IMR-90 (cell line): Measurements from ENCODE around the gene CLEC4M. TPM values are rescaled to one million over a fixed set of nuclear protein-coding genes. Genes with fewer than 3 reads are reported as not detected.

Source experiments
- ATAC-seq: fragments of 200-7000 bp; cut with Tn5 transposase; 2 replicates; pipeline ENCODE4 v1.9.1; 2020; ENCODE audit warnings: low read depth, mild to moderate bottlenecking, moderate library complexity
- BruUV-seq: library from RNA; stranded (reverse); fragments of 400-500 nt; replicated peaks from 2 replicates; lab custom pipeline; 2021; lab: Mats Ljungman, UMichigan
- CTCF ChIA-PET: fragments of 300-600 bp; formaldehyde crosslinking; extraction: SDS; loops from one replicate; lab custom pipeline; 2021; ENCODE audit warnings: antibody characterized with exemption; lab: Yijun Ruan, JAX
- POLR2A ChIA-PET: fragments of 300-600 bp; sonication (Branson Sonifier 250); formaldehyde crosslinking; loops from one replicate; lab custom pipeline; 2022; ENCODE audit warnings: antibody characterized with exemption; ENCODE audit not compliant: unreplicated experiment; lab: Charles Lee
- DNase-seq: peaks from one replicate; pipeline ENCODE4 v3.0.0; 2013
- H2AFZ ChIP-seq: replicated peaks from 2 replicates; pipeline ENCODE3; 2013; ENCODE audit warnings: low read length, mild to moderate bottlenecking; ENCODE audit not compliant: poor library complexity
- H2AK5ac ChIP-seq: 2 replicates; pipeline ENCODE4 v1.6.1; 2013; ENCODE audit warnings: low read depth, low read length, inconsistent platforms
- H2AK9ac ChIP-seq: replicated peaks from 2 replicates; pipeline ENCODE3; 2013; ENCODE audit warnings: mild to moderate bottlenecking, low read depth, low read length, moderate library complexity; ENCODE audit not compliant: poor library complexity
- H2BK120ac ChIP-seq: 2 replicates; pipeline ENCODE4 v1.6.1; 2013; ENCODE audit warnings: low read depth, low read length, inconsistent platforms
- H2BK15ac ChIP-seq: 3 replicates; pipeline ENCODE4 v1.6.1; 2013; ENCODE audit warnings: low read depth, low read length, inconsistent platforms
- H2BK20ac ChIP-seq: 2 replicates; pipeline ENCODE4 v1.6.1; 2013; ENCODE audit warnings: low read depth, mild to moderate bottlenecking, inconsistent platforms, low read length, moderate library complexity
- H2BK5ac ChIP-seq: 2 replicates; pipeline ENCODE4 v1.6.1; 2013; ENCODE audit warnings: mild to moderate bottlenecking, low read depth, low read length, inconsistent platforms; ENCODE audit not compliant: poor library complexity, severe bottlenecking
- H3K14ac ChIP-seq: replicated peaks from 2 replicates; pipeline ENCODE4 v1.6.1; 2013; ENCODE audit warnings: low read depth, low read length, inconsistent platforms
- H3K18ac ChIP-seq: 2 replicates; pipeline ENCODE4 v1.6.1; 2013; ENCODE audit warnings: low read depth, low read length, control low read depth
- H3K23ac ChIP-seq: 2 replicates; pipeline ENCODE4 v1.6.1; 2013; ENCODE audit warnings: low read depth, low read length, inconsistent platforms
- H3K27ac ChIP-seq: 2 replicates; pipeline ENCODE4 v1.5.1; 2013; ENCODE audit warnings: mild to moderate bottlenecking, control low read depth, low read length; ENCODE audit not compliant: insufficient read depth
- H3K27me3 ChIP-seq: 2 replicates; pipeline ENCODE4 v1.6.1; 2013; ENCODE audit warnings: low read length; ENCODE audit not compliant: control insufficient read depth, insufficient read depth
- H3K36me3 ChIP-seq: 2 replicates; pipeline ENCODE4 v1.6.1; 2013; ENCODE audit warnings: low read length, mixed read lengths; ENCODE audit not compliant: control insufficient read depth, insufficient read depth
- H3K4ac ChIP-seq: 2 replicates; pipeline ENCODE4 v1.6.1; 2013; ENCODE audit warnings: low read depth, low read length, inconsistent platforms
- H3K4me1 ChIP-seq: 2 replicates; pipeline ENCODE4 v1.6.1; 2013; ENCODE audit warnings: low read length, mixed read lengths; ENCODE audit not compliant: control insufficient read depth, insufficient read depth
- H3K4me2 ChIP-seq: 2 replicates; pipeline ENCODE4 v1.6.1; 2013; ENCODE audit warnings: low read depth, mild to moderate bottlenecking, control low read depth, low read length, moderate library complexity
- H3K4me3 ChIP-seq: 2 replicates; pipeline ENCODE4 v1.5.1; 2013; ENCODE audit warnings: low read depth, mild to moderate bottlenecking, control low read depth, low read length, moderate library complexity; ENCODE audit not compliant: insufficient read depth
- H3K56ac ChIP-seq: 2 replicates; pipeline ENCODE4 v1.6.1; 2013; ENCODE audit warnings: low read length, inconsistent platforms; ENCODE audit not compliant: insufficient read depth; ENCODE audit errors: extremely low read depth
- H3K79me1 ChIP-seq, 2 experiments: 2 replicates each; pipeline ENCODE4 v1.6.1; 2013; ENCODE audit warnings: low read length in 2 of 2, inconsistent platforms in 1 of 2, low read depth in 1 of 2
- H3K9ac ChIP-seq: 2 replicates; pipeline ENCODE4 v1.6.1; 2013; ENCODE audit warnings: low read depth, low read length, control low read depth
- H3K9me1 ChIP-seq: 2 replicates; pipeline ENCODE4 v1.6.1; 2013; ENCODE audit warnings: low read length, inconsistent platforms; ENCODE audit not compliant: insufficient read depth
- H3K9me3 ChIP-seq: 2 replicates; pipeline ENCODE4 v1.6.1; 2013; ENCODE audit warnings: low read length; ENCODE audit not compliant: control insufficient read depth, insufficient read depth
- H4K20me1 ChIP-seq: 2 replicates; pipeline ENCODE4 v1.6.1; 2013; ENCODE audit warnings: low read length, inconsistent platforms; ENCODE audit not compliant: insufficient read depth
- H4K5ac ChIP-seq: 2 replicates; pipeline ENCODE4 v1.6.1; 2013; ENCODE audit warnings: mild to moderate bottlenecking, low read depth, low read length, control low read depth
- H4K8ac ChIP-seq, 2 experiments: 2 replicates each; pipeline ENCODE4 v1.6.1; 2013; ENCODE audit warnings: low read depth in 2 of 2, low read length in 2 of 2, control low read depth in 1 of 2, inconsistent platforms in 1 of 2
- H4K91ac ChIP-seq: 2 replicates; pipeline ENCODE4 v1.6.1; 2013; ENCODE audit warnings: low read depth, low read length, inconsistent platforms; ENCODE audit not compliant: insufficient read depth
- CTCF ChIP-seq: conservative IDR thresholded peaks from 2 replicates; pipeline ENCODE4 v1.5.1; 2012; ENCODE audit warnings: mild to moderate bottlenecking, low read depth, low read length, improper control_type of control experiment
- MAZ ChIP-seq: IDR thresholded peaks from 2 replicates; pipeline ENCODE4 v1.6.1; 2012; ENCODE audit warnings: low read depth, mild to moderate bottlenecking, low read length, improper control_type of control experiment, moderate library complexity, borderline replicate concordance
- POLR2A ChIP-seq: IDR thresholded peaks from 2 replicates; pipeline ENCODE4 v1.6.1; 2012; ENCODE audit warnings: mild to moderate bottlenecking, low read depth, low read length
- RFX5 ChIP-seq: IDR thresholded peaks from 2 replicates; pipeline ENCODE4 v1.8.0; 2012; ENCODE audit warnings: low read depth, mild to moderate bottlenecking, low read length, moderate library complexity
- SMC3 ChIP-seq: fragments of 150-350 bp; IDR thresholded peaks from 2 replicates; pipeline ENCODE4 v1.6.1; 2016; ENCODE audit warnings: low read depth, mild to moderate bottlenecking, antibody characterized with exemption, low read length, moderate library complexity
- WGBS, 2 experiments: methylation state at CpG; one replicate each; pipeline versions ENCODE4 v1.1.5 to v1.1.7; 2013; ENCODE audit warnings: missing lambda C conversion rate in 2 of 2; ENCODE audit not compliant: insufficient read length in 1 of 2; ENCODE audit errors: extremely low coverage in 2 of 2; 5-methylcytosine and 5-hydroxymethylcytosine counted together
- dilution Hi-C: fragments of 300-500 bp; cut with HindIII; formaldehyde crosslinking; loops from one replicate; pipeline ENCODE4 v1.14.3; 2018; ENCODE audit warnings: low sequenced_read_pairs; ENCODE audit not compliant: unreplicated experiment
- in situ Hi-C: fragments of 300-500 bp; cut with MboI; formaldehyde crosslinking; loops from 3 replicates; pipeline ENCODE4 v1.14.3; 2019; ENCODE audit warnings: low sequenced_read_pairs, inconsistent platforms, mixed read lengths
- intact Hi-C: fragments of 100-400 bp; cut with micrococcal nuclease; formaldehyde crosslinking; loops from 2 replicates; pipeline ENCODE4 v1.10.0; 2022
- polyA plus RNA-seq, 3 experiments: library from polyadenylated mRNA; depleted of rRNA; stranded (reverse); fragments of >200 nt; gene quantifications; 2 replicates each; pipeline ENCODE4 v1.2.3, GENCODE V29; 2012; ENCODE audit warnings: low replicate concordance in 1 of 3
- total RNA-seq: library from RNA; depleted of rRNA; stranded (reverse); fragments of >200 nt; gene quantifications from 2 replicates; pipeline ENCODE4 v1.2.3, GENCODE V29; 2012

The CLEC4M gene
- total and polyA plus RNA-seq, 2 of the 4 experiments (the other 2 are of a cell fraction) = not detected

- no peak overlapping the region for H4K5ac ChIP-seq
- ChIA-PET CTCF (no interaction called here), POLR2A (no interaction called here)
- no peak overlapping the region for H2AK9ac ChIP-seq
- no peak overlapping the region for H3K9ac ChIP-seq
- H2BK15ac ChIP-seq = no peak overlapping the region
- no peak overlapping the region for H2BK20ac ChIP-seq
- H3K4me3 ChIP-seq = no peak overlapping the region
- no peak for DNase-seq
- intact Hi-C loops (no loop called here), in situ Hi-C loops (loop anchor here (10.0 to 25.0 kb wide), 2 partner anchors 443 to 696 kb away; no protein-coding TSS in a partner anchor), dilution Hi-C loops (no loop called here)
- WGBS, 2 experiments = no CpG with 5 or more reads among the region's 5 CpGs
- no peaks in the 10 kb centered on the region for H3K36me3 ChIP-seq
- no peak overlapping the region for H2AK5ac ChIP-seq
- no peak for TF ChIP-seq MAZ
- no peak for TF ChIP-seq CTCF
- no peak for TF ChIP-seq SMC3
- TF ChIP-seq POLR2A = no peak
- TF ChIP-seq RFX5 = no peak
- ATAC-seq = no peak
- BruUV-seq = no TSS peak
- H4K20me1 ChIP-seq = no peaks in the 10 kb centered on the region
- no peak overlapping the region for H3K56ac ChIP-seq
- no peaks in the 10 kb centered on the region for H3K9me1 ChIP-seq
- no peak overlapping the region for H3K23ac ChIP-seq
- H3K4me1 ChIP-seq = 0 out of 2 replicates have a peak, but pooled peaks cover 1% of the 10 kb centered on the region
- no peak overlapping the region for H4K91ac ChIP-seq
- H3K4ac ChIP-seq = no peak overlapping the region
- no peak overlapping the region for H2BK5ac ChIP-seq
- H3K18ac ChIP-seq = no peak overlapping the region
- H3K27me3 ChIP-seq = no peaks in the 10 kb centered on the region
- H3K9me3 ChIP-seq = peaks cover 3% of the 10 kb centered on the region; the same call in 1 of the 2 replicates
- H4K8ac ChIP-seq = no peak overlapping the region
- H3K14ac ChIP-seq = no peak overlapping the region
- no peak overlapping the region for H2AFZ ChIP-seq
- H2BK120ac ChIP-seq = no peak overlapping the region
- H3K4me2 ChIP-seq = no peak overlapping the region
- H3K79me1 ChIP-seq = no peaks in the 10 kb centered on the region
- no peak overlapping the region for H3K27ac ChIP-seq
Observed at GRCh38 chr19:7808108-7808507, 45.1 kb downstream of the CLEC4M start.
